A549 (cell line): ENCODE data around the gene TMEM120B.

Experiments
- CBX2 ChIP-seq: fragments of 200-600 bp; sonication (generic); IDR thresholded peaks from 2 replicates; pipeline ENCODE4 v1.6.1; 2016; ENCODE audit warnings: low read depth, mild to moderate bottlenecking, borderline replicate concordance
- EP300 ChIP-seq, 2 experiments: fragments of >200 bp; sonication (Bioruptor Twin); formaldehyde crosslinking; IDR thresholded peaks; 2 replicates in 1 of 2; 3 replicates in 1 of 2; pipeline ENCODE4 v1.6.1; 2016 to 2017
- HEYL ChIP-seq: fragments of 250-450 bp; sonication (Bioruptor Pico); IDR thresholded peaks from 2 replicates; pipeline ENCODE4 v1.8.0; 2021; ENCODE audit warnings: mild to moderate bottlenecking, moderate library complexity
- JUN ChIP-seq, 2 experiments: fragments of >200 bp; sonication (Bioruptor Twin); formaldehyde crosslinking; IDR thresholded peaks; 2 replicates in 1 of 2; 3 replicates in 1 of 2; pipeline ENCODE4 v1.6.1; 2016 to 2017
- MAZ ChIP-seq: fragments of 150-350 bp; IDR thresholded peaks from 2 replicates; pipeline ENCODE4 v1.6.1; 2014; ENCODE audit warnings: antibody characterized with exemption, low read depth, low read length, borderline replicate concordance
- MYC ChIP-seq: IDR thresholded peaks from 2 replicates; pipeline ENCODE4 v1.6.1; 2012; ENCODE audit warnings: mild to moderate bottlenecking, inconsistent platforms, low read length, improper control_type of control experiment, borderline replicate concordance
- POLR2A ChIP-seq: IDR thresholded peaks from 2 replicates; pipeline ENCODE4 v1.6.1; 2012; ENCODE audit warnings: mild to moderate bottlenecking, low read length
- RCOR1 ChIP-seq: fragments of 150-350 bp; IDR thresholded peaks from 2 replicates; pipeline ENCODE4 v1.6.1; 2014; ENCODE audit warnings: antibody characterized with exemption, low read length, low read depth
- RNF2 ChIP-seq: fragments of 200-600 bp; sonication (generic); IDR thresholded peaks from 2 replicates; pipeline ENCODE4 v1.6.1; 2016; ENCODE audit warnings: low read depth, mild to moderate bottlenecking, antibody characterized with exemption, moderate library complexity, borderline replicate concordance
- SMC3 ChIP-seq: fragments of >200 bp; sonication (Bioruptor Twin); formaldehyde crosslinking; IDR thresholded peaks from 3 replicates; pipeline ENCODE4 v1.6.1; 2018; ENCODE audit warnings: inconsistent platforms
- ZC3H11A ChIP-seq: fragments of 450-650 bp; IDR thresholded peaks from 2 replicates; pipeline ENCODE4 v1.6.1; 2014; ENCODE audit warnings: antibody characterized with exemption, mild to moderate bottlenecking
- TF ChIP-seq, protein P1 (sequence below): fragments of >200 bp; sonication (Bioruptor Twin); formaldehyde crosslinking; IDR thresholded peaks from 3 replicates; pipeline ENCODE4 v1.5.1; 2016
- TF ChIP-seq, protein P2 (sequence below): IDR thresholded peaks from 2 replicates; pipeline ENCODE4 v1.6.1; 2012; ENCODE audit warnings: low read depth, borderline replicate concordance
- TF ChIP-seq, protein P3 (sequence below): fragments of 200-600 bp; sonication (generic); IDR thresholded peaks from 2 replicates; pipeline ENCODE4 v1.6.1; 2016; ENCODE audit warnings: antibody characterized with exemption, mild to moderate bottlenecking, moderate library complexity

DNA sequence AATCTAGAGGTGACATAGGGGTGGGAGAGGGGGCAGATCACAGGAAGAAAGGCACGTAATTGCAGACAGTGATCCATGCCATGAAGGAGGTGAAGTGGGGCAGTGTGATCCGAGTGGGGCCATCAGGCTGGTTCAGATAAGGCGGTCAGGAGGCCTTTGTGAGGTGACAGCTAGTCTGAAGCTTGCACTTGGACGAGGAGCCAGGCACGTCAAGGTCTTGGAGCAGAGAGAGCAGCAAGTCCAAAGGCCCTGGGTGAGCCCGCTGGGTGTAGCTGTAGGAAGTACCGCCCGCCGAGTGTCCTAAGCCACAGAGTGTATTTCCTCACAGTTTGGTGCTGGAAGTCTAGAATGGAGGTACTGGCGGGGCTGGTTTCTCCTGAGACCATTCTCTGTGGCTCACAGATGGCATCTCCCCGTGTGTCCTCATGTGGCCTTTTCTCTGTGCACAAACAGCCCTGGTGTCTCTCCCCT is 57.3 kb downstream of the TMEM120B start:
- TF ChIP-seq, protein P1, sequence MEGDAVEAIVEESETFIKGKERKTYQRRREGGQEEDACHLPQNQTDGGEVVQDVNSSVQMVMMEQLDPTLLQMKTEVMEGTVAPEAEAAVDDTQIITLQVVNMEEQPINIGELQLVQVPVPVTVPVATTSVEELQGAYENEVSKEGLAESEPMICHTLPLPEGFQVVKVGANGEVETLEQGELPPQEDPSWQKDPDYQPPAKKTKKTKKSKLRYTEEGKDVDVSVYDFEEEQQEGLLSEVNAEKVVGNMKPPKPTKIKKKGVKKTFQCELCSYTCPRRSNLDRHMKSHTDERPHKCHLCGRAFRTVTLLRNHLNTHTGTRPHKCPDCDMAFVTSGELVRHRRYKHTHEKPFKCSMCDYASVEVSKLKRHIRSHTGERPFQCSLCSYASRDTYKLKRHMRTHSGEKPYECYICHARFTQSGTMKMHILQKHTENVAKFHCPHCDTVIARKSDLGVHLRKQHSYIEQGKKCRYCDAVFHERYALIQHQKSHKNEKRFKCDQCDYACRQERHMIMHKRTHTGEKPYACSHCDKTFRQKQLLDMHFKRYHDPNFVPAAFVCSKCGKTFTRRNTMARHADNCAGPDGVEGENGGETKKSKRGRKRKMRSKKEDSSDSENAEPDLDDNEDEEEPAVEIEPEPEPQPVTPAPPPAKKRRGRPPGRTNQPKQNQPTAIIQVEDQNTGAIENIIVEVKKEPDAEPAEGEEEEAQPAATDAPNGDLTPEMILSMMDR: no peak
- TF ChIP-seq EP300 (IDR thresholded peaks at IDR 0.05) (no peak), CBX2 (no peak), RNF2 (no peak), JUN (IDR thresholded peaks at IDR 0.05) (no peak), POLR2A (no peak), MYC (no peak), SMC3 (no peak), RCOR1 (no peak), ZC3H11A (no peak), HEYL (CRISPR knock-in tag) (no peak), MAZ (no peak)
- TF ChIP-seq, protein P2, sequence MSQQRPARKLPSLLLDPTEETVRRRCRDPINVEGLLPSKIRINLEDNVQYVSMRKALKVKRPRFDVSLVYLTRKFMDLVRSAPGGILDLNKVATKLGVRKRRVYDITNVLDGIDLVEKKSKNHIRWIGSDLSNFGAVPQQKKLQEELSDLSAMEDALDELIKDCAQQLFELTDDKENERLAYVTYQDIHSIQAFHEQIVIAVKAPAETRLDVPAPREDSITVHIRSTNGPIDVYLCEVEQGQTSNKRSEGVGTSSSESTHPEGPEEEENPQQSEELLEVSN: no peak
- TF ChIP-seq, protein P3, sequence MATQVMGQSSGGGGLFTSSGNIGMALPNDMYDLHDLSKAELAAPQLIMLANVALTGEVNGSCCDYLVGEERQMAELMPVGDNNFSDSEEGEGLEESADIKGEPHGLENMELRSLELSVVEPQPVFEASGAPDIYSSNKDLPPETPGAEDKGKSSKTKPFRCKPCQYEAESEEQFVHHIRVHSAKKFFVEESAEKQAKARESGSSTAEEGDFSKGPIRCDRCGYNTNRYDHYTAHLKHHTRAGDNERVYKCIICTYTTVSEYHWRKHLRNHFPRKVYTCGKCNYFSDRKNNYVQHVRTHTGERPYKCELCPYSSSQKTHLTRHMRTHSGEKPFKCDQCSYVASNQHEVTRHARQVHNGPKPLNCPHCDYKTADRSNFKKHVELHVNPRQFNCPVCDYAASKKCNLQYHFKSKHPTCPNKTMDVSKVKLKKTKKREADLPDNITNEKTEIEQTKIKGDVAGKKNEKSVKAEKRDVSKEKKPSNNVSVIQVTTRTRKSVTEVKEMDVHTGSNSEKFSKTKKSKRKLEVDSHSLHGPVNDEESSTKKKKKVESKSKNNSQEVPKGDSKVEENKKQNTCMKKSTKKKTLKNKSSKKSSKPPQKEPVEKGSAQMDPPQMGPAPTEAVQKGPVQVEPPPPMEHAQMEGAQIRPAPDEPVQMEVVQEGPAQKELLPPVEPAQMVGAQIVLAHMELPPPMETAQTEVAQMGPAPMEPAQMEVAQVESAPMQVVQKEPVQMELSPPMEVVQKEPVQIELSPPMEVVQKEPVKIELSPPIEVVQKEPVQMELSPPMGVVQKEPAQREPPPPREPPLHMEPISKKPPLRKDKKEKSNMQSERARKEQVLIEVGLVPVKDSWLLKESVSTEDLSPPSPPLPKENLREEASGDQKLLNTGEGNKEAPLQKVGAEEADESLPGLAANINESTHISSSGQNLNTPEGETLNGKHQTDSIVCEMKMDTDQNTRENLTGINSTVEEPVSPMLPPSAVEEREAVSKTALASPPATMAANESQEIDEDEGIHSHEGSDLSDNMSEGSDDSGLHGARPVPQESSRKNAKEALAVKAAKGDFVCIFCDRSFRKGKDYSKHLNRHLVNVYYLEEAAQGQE: no peak
